B cell (primary cell): ENCODE measurements around the gene DDX28.

ENCODE experiments used
- CTCF ChIP-seq: fragments of 200-600 bp; IDR thresholded peaks from one replicate; pipeline ENCODE4 v1.8.0; 2022; ENCODE audit warnings: antibody characterized with exemption, mild to moderate bottlenecking
- EZH2 ChIP-seq: IDR thresholded peaks from 2 replicates; pipeline ENCODE4 v1.6.1; 2012; ENCODE audit warnings: borderline replicate concordance, low read depth, mild to moderate bottlenecking, moderate library complexity, low read length; ENCODE audit not compliant: insufficient read depth, poor library complexity, severe bottlenecking

GRCh38 chr16:68022728-68023537, at the start of gene DDX28, which contains the start of gene DUS2:
- TF ChIP-seq CTCF (no peak), EZH2 (no peak)
